HG02798 (cell line): ENCODE measurements around the gene COPS4.

Experiments
- ATAC-seq: cut with Tn5 transposase; IDR thresholded peaks from one replicate; pipeline ENCODE4 v1.9.1; 2021; ENCODE audit warnings: mild to moderate bottlenecking; ENCODE audit not compliant: unreplicated experiment, poor library complexity

COPS4 gene

DNA sequence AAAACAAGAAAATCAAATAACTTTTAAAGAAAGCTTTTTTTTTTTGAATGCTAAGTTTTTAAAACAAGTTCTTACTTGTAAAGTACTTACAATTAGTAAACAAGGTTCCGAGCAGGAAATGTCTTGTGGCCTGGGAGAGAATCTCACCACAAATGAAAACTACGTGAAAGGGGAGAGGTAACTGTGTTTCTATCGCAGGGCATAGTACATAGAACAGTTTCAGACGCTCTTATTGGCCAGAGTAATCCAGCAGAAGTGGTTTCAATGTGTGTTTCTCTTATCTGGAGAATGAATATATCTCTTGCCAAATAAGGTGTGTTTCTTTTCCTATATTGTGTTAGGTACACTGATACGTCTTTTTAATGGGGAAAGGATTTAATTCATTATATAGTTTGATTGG, 79.6 kb downstream of the COPS4 start, which contains the start of gene PLAC8:
Gene PLAC8, minus strand, starts transcription at position 154 of the 400 bp plus-strand sequence. CDS start 6,808 bp downstream, outside the sequence.
- ATAC-seq, result peak; percentile 35

DNA sequence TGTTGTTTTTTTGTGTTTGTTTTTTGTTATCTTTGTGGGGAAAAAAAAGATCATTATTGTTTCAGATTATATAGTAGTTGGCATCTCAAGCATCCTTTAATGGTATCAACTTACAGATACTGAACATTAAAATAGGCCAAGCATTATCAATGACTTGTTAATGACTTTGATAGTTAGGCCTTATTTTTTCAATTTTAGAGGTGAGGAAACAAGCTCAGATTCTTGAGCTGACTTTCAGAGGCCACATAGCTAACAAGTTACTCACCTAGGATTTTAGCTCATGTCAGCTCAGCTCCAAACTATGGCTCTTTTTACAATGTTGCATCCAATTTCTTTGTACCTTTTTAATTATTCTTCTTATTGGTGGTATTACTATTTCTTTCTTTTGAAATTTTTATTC, 80.0 kb downstream of the COPS4 start:
- no peak for ATAC-seq

DNA sequence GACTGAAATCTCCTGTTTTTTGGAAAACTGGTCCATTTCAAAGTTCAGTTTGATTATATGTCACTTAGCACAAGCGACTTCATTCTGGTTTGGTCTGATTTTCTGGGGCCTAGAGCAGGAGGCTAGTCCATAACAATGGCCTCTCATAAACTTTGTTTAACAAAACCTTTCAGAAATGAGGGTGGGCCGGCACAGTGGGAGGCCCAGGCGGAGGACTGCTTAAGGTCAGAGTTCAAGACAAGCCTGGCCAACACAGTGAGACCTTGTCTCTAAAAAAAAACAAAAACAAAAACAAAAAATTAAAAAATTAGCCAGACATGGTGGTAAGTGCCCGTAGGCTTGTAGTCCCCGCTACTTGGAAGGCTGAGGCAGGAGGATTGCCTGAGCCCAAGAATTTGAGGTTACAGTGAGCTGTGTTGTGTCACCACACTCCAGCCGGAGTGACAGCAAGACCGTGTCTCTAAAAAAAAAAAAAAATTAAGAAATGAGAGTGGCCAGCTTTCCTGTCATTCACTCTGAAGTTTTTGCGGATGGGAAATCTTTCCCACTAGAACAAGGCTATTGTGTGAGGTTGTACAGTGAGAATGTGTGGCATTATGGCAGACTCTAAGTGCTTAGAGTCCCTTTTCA, 80.8 kb downstream of the COPS4 start:
- no peak for ATAC-seq

DNA sequence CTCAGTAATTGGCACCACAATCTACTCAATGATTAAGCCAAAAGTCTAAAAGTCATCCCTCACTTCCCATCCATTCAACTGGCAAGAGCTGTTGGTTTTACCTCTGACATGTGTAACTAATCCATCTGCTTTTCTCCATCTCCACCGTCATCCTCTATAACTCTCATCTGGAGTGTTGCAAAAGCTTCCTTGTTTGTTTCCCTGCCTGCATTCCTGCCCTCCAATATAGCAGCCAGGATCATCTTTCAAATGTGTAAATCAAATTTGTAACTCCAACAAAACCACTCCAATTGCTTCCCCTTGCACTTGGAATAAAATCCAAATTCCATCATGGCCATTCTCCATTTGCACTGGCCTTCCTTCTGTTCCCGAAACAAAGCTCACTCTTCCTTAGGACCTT, 83.9 kb downstream of the COPS4 start:
- no peak for ATAC-seq

DNA sequence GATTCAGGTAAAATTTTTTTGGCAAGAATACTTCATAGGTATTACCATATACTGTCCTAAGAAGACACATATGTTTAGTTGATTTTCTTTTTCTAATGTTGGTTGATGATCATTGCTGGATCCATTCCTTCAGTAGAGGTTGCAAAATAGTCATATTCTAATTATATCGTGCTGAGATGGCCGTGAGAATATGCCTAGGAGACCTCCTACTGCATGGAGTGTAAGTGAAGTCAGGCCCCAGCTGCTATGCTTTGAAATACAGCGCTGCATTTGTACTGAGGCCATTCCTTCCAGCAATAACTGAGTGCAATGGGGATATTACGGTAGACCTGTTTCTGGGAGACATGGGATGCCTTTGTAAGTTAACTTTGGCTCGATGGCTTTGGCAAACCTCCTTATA, 86.3 kb downstream of the COPS4 start:
- no peak for ATAC-seq

DNA sequence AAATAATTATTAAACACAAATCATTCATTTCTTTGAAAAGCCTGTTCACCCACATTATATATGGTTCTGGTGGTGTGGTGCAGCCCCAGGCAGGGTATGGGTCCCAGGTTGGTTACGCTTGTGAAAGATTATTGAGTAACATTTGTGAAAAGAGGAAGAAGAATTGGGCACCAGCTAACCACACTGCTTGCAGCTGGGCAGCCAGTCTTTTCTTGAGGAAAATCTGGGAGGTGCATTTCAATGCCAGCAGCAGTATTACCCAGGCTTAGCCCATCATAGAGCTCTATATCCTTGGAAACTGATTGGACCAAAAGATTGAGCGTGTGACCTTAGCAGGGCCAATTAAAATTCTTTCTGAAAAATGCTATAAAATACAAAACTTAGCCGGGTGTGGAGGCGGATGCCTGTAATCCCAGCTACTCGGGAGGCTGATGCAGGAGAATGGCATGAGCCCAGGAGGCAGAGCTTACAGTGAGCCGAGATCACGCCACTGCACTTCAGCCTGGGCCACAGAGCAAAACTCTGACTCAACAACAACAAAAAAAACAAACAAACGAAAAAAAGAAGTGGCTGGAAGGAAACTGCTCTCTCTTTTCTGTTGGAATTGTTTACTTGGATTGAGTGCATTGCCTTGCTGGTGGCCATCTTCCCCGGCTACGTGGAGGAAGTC, 89.3 kb downstream of the COPS4 start:
- ATAC-seq, result no peak
